H7 (cell line): ENCODE measurements around the gene SYTL2. TPM values are rescaled to one million over a fixed set of nuclear protein-coding genes. Genes with fewer than 3 reads are reported as not detected.

Source experiments
- DNase-seq: peaks from one replicate; pipeline ENCODE4 v3.0.0; 2012
- H3K27me3 ChIP-seq: 2 replicates; pipeline ENCODE4 v1.6.0; 2011; ENCODE audit warnings: mild to moderate bottlenecking, low read length; ENCODE audit not compliant: control insufficient read depth, insufficient read depth
- H3K36me3 ChIP-seq: replicated peaks from 2 replicates; pipeline ENCODE4 v1.5.1; 2011; ENCODE audit warnings: low read length; ENCODE audit not compliant: control insufficient read depth, insufficient read depth
- H3K4me3 ChIP-seq: 2 replicates; pipeline ENCODE4 v1.5.1; 2011; ENCODE audit warnings: low read depth, mild to moderate bottlenecking, control low read depth, low read length, moderate library complexity; ENCODE audit not compliant: insufficient read depth
- total RNA-seq: library from RNA; depleted of rRNA; stranded (reverse); fragments of >200 nt; shearing (Covaris generic); gene quantifications from 2 replicates; pipeline ENCODE4 v1.2.3, GENCODE V29; 2014

SYTL2 gene
- total RNA-seq, 1 experiment from 2014 or later = 1.4 TPM

- Histone ChIP-seq H3K4me3 (no peak overlapping the region), H3K27me3 (no peaks in the 10 kb centered on the region), H3K36me3 (no peaks in the 10 kb centered on the region)
- DNase-seq = no peak
These were observed 59.2 kb downstream of the SYTL2 start for GRCh38 chr11:85751724-85752123.

- no peaks in the 10 kb centered on the region for H3K27me3 ChIP-seq
- no peak for DNase-seq
- H3K4me3 ChIP-seq = no peak overlapping the region
- H3K36me3 ChIP-seq = no peaks in the 10 kb centered on the region
These were observed 60.3 kb downstream of the SYTL2 start for GRCh38 chr11:85750646-85751045.

- H3K4me3 ChIP-seq = no peak overlapping the region
- no peak for DNase-seq
- no peaks in the 10 kb centered on the region for H3K27me3 ChIP-seq
- no peaks in the 10 kb centered on the region for H3K36me3 ChIP-seq
These were observed 61.1 kb downstream of the SYTL2 start for GRCh38 chr11:85749884-85750283.

- Histone ChIP-seq H3K4me3 (no peak overlapping the region), H3K27me3 (no peaks in the 10 kb centered on the region), H3K36me3 (no peaks in the 10 kb centered on the region)
- DNase-seq = no peak
These were observed 61.6 kb downstream of the SYTL2 start for GRCh38 chr11:85749287-85749834.

GRCh38 chr11:85748455-85748891 is 62.5 kb downstream of the SYTL2 start:
- Histone ChIP-seq H3K36me3 (no peaks in the 10 kb centered on the region), H3K27me3 (no peaks in the 10 kb centered on the region), H3K4me3 (no peak overlapping the region)
- no peak for DNase-seq

GRCh38 chr11:85746670-85747069 is 64.3 kb downstream of the SYTL2 start:
- Histone ChIP-seq H3K27me3 (no peaks in the 10 kb centered on the region), H3K4me3 (no peak overlapping the region), H3K36me3 (no peaks in the 10 kb centered on the region)
- DNase-seq = no peak

- H3K36me3 ChIP-seq = no peaks in the 10 kb centered on the region
- no peak for DNase-seq
- H3K4me3 ChIP-seq = no peak overlapping the region
- no peaks in the 10 kb centered on the region for H3K27me3 ChIP-seq
These were observed 65.3 kb downstream of the SYTL2 start for GRCh38 chr11:85745626-85746025.

GRCh38 chr11:85742873-85743275 is 68.1 kb downstream of the SYTL2 start:
- H3K27me3 ChIP-seq = no peaks in the 10 kb centered on the region
- no peak for DNase-seq
- no peaks in the 10 kb centered on the region for H3K36me3 ChIP-seq
- H3K4me3 ChIP-seq = no peak overlapping the region

GRCh38 chr11:85742348-85742747 is 68.6 kb downstream of the SYTL2 start:
- DNase-seq = no peak
- Histone ChIP-seq H3K36me3 (no peaks in the 10 kb centered on the region), H3K4me3 (no peak overlapping the region), H3K27me3 (no peaks in the 10 kb centered on the region)

- Histone ChIP-seq H3K4me3 (no peak overlapping the region), H3K36me3 (no peaks in the 10 kb centered on the region), H3K27me3 (no peaks in the 10 kb centered on the region)
- DNase-seq = no peak
These were observed 70.2 kb downstream of the SYTL2 start for GRCh38 chr11:85740481-85741400.

GRCh38 chr11:85737738-85738137 is 73.2 kb downstream of the SYTL2 start:
- Histone ChIP-seq H3K4me3 (no peak overlapping the region), H3K27me3 (no peaks in the 10 kb centered on the region), H3K36me3 (no peaks in the 10 kb centered on the region)
- no peak for DNase-seq

- no peaks in the 10 kb centered on the region for H3K27me3 ChIP-seq
- no peak overlapping the region for H3K4me3 ChIP-seq
- DNase-seq = no peak
- H3K36me3 ChIP-seq = no peaks in the 10 kb centered on the region
These were observed 75.0 kb downstream of the SYTL2 start for GRCh38 chr11:85735876-85736460.

- Histone ChIP-seq H3K4me3 (no peak overlapping the region), H3K27me3 (no peaks in the 10 kb centered on the region), H3K36me3 (no peaks in the 10 kb centered on the region)
- no peak for DNase-seq
These were observed 78.0 kb downstream of the SYTL2 start for GRCh38 chr11:85732965-85733364.

- H3K27me3 ChIP-seq = no peaks in the 10 kb centered on the region
- H3K4me3 ChIP-seq = no peak overlapping the region
- no peaks in the 10 kb centered on the region for H3K36me3 ChIP-seq
- no peak for DNase-seq
These were observed 84.6 kb downstream of the SYTL2 start for GRCh38 chr11:85726381-85726780.
